Measurements from ENCODE around the gene SHTN1.

SHTN1 gene

DNA sequence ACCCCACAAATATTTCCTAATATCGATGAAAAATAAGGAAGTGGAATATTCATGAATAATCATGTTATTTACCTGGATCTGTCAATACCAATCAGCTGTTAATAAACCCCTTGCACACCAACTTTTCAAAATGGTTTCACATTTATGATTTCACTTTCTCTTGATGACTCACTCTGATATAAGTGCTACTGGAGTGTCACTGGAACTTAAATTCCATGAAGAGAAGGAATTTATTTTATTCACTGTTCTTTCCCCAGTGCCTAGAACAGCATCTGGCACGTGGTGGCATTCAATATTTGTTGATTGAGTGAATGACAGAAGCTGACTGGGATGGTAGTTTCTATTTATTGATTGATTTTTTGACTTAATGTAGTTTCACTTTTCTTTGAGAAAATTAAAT is 159.2 kb downstream of the SHTN1 start:
- H3K9me2 ChIP-seq (replicated peaks; ENCODE audit: low read depth, low read length) = no peaks in the 10 kb centered on the region
- H3K9ac ChIP-seq (ENCODE audit: low read depth, low read length, poor library complexity, severe bottlenecking) = no peak overlapping the region
- H3K4me1 ChIP-seq (ENCODE audit: insufficient read depth, low read length, poor library complexity, severe bottlenecking) = no peaks in the 10 kb centered on the region
- no peak overlapping the region for H2AFZ ChIP-seq (ENCODE audit: low read length)
- no peaks in the 10 kb centered on the region for H3K27me3 ChIP-seq (ENCODE audit: insufficient read depth, low read length, poor library complexity, severe bottlenecking)
- no peaks in the 10 kb centered on the region for H4K20me1 ChIP-seq (ENCODE audit: insufficient read depth, low read length, poor library complexity, severe bottlenecking)
- H3K9me3 ChIP-seq (ENCODE audit: insufficient read depth, low read depth, low read length) = no peaks in the 10 kb centered on the region
- no peaks in the 10 kb centered on the region for H3F3A ChIP-seq (ENCODE audit: low read depth)
- H3K79me2 ChIP-seq (ENCODE audit: insufficient read depth, low read length) = no peaks in the 10 kb centered on the region
- TF ChIP-seq, protein P1, sequence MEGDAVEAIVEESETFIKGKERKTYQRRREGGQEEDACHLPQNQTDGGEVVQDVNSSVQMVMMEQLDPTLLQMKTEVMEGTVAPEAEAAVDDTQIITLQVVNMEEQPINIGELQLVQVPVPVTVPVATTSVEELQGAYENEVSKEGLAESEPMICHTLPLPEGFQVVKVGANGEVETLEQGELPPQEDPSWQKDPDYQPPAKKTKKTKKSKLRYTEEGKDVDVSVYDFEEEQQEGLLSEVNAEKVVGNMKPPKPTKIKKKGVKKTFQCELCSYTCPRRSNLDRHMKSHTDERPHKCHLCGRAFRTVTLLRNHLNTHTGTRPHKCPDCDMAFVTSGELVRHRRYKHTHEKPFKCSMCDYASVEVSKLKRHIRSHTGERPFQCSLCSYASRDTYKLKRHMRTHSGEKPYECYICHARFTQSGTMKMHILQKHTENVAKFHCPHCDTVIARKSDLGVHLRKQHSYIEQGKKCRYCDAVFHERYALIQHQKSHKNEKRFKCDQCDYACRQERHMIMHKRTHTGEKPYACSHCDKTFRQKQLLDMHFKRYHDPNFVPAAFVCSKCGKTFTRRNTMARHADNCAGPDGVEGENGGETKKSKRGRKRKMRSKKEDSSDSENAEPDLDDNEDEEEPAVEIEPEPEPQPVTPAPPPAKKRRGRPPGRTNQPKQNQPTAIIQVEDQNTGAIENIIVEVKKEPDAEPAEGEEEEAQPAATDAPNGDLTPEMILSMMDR (conservative IDR thresholded peaks at IDR 0.05; ENCODE audit: low read length) = no peak
- no peak for TF ChIP-seq EZH2phosphoT487 (IDR thresholded peaks at IDR 0.05; ENCODE audit: borderline replicate concordance)
- no peak overlapping the region for H3K4me3 ChIP-seq (ENCODE audit: low read length, poor library complexity, severe bottlenecking)
- H3K36me3 ChIP-seq (ENCODE audit: insufficient read depth, low read length) = no peaks in the 10 kb centered on the region
- no peak overlapping the region for H3K4me2 ChIP-seq (ENCODE audit: low read depth, low read length, poor library complexity, severe bottlenecking)

DNA sequence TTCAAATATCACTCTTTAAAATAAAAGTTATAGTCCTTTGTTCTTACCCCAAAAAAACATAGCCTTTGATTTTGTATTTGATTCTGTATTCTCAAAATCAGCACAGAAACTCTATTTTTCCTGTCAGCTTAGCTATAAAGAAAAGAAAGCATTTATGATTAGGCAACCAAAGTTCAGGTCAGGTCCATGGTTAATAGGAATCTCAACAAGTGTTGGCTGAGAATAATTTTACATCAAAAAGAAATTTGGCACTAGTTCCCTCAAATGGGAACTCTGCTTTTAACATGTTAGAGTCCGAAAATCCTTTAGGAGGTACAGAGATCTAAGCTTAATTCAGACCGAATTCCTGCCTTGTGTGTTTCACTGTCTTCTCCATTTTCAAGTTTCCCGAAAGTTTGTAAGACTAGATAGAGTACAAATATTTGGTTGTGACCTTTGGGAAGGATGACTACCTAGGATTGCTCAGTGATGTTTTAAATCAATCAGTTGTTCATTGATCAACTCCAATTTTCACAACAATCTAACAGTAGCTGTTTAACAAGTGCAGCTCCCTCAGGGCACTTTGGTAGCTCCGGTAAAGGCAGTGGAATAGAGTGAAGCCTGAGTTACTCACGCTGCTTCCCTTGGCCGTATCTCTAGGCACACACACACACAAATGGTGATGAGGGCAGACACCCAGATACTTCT is 164.5 kb downstream of the SHTN1 start:
- Histone ChIP-seq H4K20me1 (ENCODE audit: insufficient read depth, low read length, poor library complexity, severe bottlenecking) (no peaks in the 10 kb centered on the region), H3K4me2 (ENCODE audit: low read depth, low read length, poor library complexity, severe bottlenecking) (no peak overlapping the region), H3K4me3 (ENCODE audit: low read length, poor library complexity, severe bottlenecking) (no peak overlapping the region), H3K27me3 (ENCODE audit: insufficient read depth, low read length, poor library complexity, severe bottlenecking) (no peaks in the 10 kb centered on the region), H3K9me2 (replicated peaks; ENCODE audit: low read depth, low read length) (no peaks in the 10 kb centered on the region), H2AFZ (ENCODE audit: low read length) (no peak overlapping the region), H3K36me3 (ENCODE audit: insufficient read depth, low read length) (no peaks in the 10 kb centered on the region), H3K9me3 (ENCODE audit: insufficient read depth, low read depth, low read length) (no peaks in the 10 kb centered on the region), H3F3A (ENCODE audit: low read depth) (no peaks in the 10 kb centered on the region), H3K79me2 (ENCODE audit: insufficient read depth, low read length) (no peaks in the 10 kb centered on the region), H3K4me1 (ENCODE audit: insufficient read depth, low read length, poor library complexity, severe bottlenecking) (no peaks in the 10 kb centered on the region), H3K9ac (ENCODE audit: low read depth, low read length, poor library complexity, severe bottlenecking) (no peak overlapping the region)
- TF ChIP-seq, protein P1 (conservative IDR thresholded peaks at IDR 0.05; ENCODE audit: low read length) = no peak
- TF ChIP-seq EZH2phosphoT487 (IDR thresholded peaks at IDR 0.05; ENCODE audit: borderline replicate concordance) = no peak

DNA sequence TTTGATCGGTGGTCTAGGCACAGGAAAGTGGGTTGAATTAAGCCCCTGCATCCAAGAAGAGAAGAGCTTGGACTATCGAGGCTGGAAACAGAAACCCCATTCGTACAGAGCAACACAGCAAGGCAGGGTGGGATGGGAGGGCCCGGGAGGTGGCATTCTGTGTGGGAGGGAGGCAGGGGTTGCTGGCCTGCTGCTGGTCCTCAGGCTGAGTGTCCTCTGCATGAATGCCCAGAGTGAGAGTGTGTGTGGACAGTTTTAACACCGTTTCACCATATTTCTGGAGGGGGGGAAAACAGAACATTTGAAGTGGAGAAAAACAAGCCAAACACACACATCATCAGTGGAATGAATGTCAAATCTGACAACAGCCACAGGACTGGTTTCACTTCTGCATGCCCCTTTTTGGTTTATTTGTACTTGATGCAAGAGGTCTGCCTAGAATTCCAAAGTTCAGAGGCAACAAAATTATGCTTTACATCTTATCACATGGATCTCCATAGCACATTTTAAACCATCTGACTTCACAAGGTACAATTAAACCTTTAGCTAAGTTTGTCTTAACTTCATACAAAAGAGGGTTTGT is 166.8 kb downstream of the SHTN1 start:
- TF ChIP-seq EZH2phosphoT487 (IDR thresholded peaks at IDR 0.05; ENCODE audit: borderline replicate concordance) = no peak
- TF ChIP-seq, protein P1 (conservative IDR thresholded peaks at IDR 0.05; ENCODE audit: low read length) = no peak
- H3K4me1 ChIP-seq (ENCODE audit: insufficient read depth, low read length, poor library complexity, severe bottlenecking) = no peaks in the 10 kb centered on the region
- H3K4me2 ChIP-seq (ENCODE audit: low read depth, low read length, poor library complexity, severe bottlenecking) = no peak overlapping the region

More for the DNA sequence above, 166.8 kb downstream of the SHTN1 start:
- no peaks in the 10 kb centered on the region for H3K79me2 ChIP-seq (ENCODE audit: insufficient read depth, low read length)
- no peak overlapping the region for H3K4me3 ChIP-seq (ENCODE audit: low read length, poor library complexity, severe bottlenecking)
- H3K9me3 ChIP-seq (ENCODE audit: insufficient read depth, low read depth, low read length) = no peaks in the 10 kb centered on the region
- no peaks in the 10 kb centered on the region for H3K9me2 ChIP-seq (replicated peaks; ENCODE audit: low read depth, low read length)
- no peaks in the 10 kb centered on the region for H3F3A ChIP-seq (ENCODE audit: low read depth)
- no peaks in the 10 kb centered on the region for H3K36me3 ChIP-seq (ENCODE audit: insufficient read depth, low read length)
- H2AFZ ChIP-seq (ENCODE audit: low read length) = no peak overlapping the region
- no peaks in the 10 kb centered on the region for H3K27me3 ChIP-seq (ENCODE audit: insufficient read depth, low read length, poor library complexity, severe bottlenecking)
- H4K20me1 ChIP-seq (ENCODE audit: insufficient read depth, low read length, poor library complexity, severe bottlenecking) = no peaks in the 10 kb centered on the region
- H3K9ac ChIP-seq (ENCODE audit: low read depth, low read length, poor library complexity, severe bottlenecking) = no peak overlapping the region
